NCI-H526 (cell line): ENCODE measurements around the gene ETV4.

Experiments
- DNase-seq, 2 experiments: peaks; one replicate each; lab custom pipeline; 2025; lab: John Stamatoyannopoulos, UW

ETV4 gene

GRCh38 chr17:43543771-43544575 is 2.2 kb downstream of the ETV4 start:
- peak; percentile 74 to 78 for DNase-seq

GRCh38 chr17:43543300-43543699 is 2.8 kb downstream of the ETV4 start:
- DNase-seq, result no peak

GRCh38 chr17:43542859-43543258 is 3.3 kb downstream of the ETV4 start:
- no peak for DNase-seq

- DNase-seq, result peak in 1 of 2 experiments; percentile 51
These were observed 5.1 kb downstream of the ETV4 start for GRCh38 chr17:43540821-43541674.

- peak; percentile 74 to 91 for DNase-seq
These were observed 9.7 kb downstream of the ETV4 start for GRCh38 chr17:43536236-43536992.

GRCh38 chr17:43534909-43535308 is 11.2 kb downstream of the ETV4 start:
- DNase-seq, result no peak

- no peak for DNase-seq
These were observed 12.4 kb downstream of the ETV4 start for GRCh38 chr17:43533699-43534098.

GRCh38 chr17:43532581-43532980 is 13.6 kb downstream of the ETV4 start:
- DNase-seq, result no peak

GRCh38 chr17:43531955-43532354 is 14.2 kb downstream of the ETV4 start:
- DNase-seq, result no peak

- DNase-seq, result no peak
These were observed 15.1 kb downstream of the ETV4 start for GRCh38 chr17:43531082-43531378.

- DNase-seq, result peak; percentile 93 to 96
These were observed 15.7 kb downstream of the ETV4 start for GRCh38 chr17:43530288-43531081.

- DNase-seq, result no peak
These were observed 16.2 kb downstream of the ETV4 start for GRCh38 chr17:43529947-43530287.

GRCh38 chr17:43528988-43529814 is 16.9 kb downstream of the ETV4 start:
- no peak for DNase-seq

- no peak for DNase-seq
These were observed 17.7 kb downstream of the ETV4 start for GRCh38 chr17:43528319-43528987.

- no peak for DNase-seq
These were observed 19.1 kb downstream of the ETV4 start for GRCh38 chr17:43526886-43527648.

- DNase-seq, result no peak
These were observed 21.1 kb downstream of the ETV4 start for GRCh38 chr17:43524945-43525575.

- no peak for DNase-seq
These were observed 24.8 kb downstream of the ETV4 start for GRCh38 chr17:43521389-43521788.

GRCh38 chr17:43517615-43518386 is 28.3 kb downstream of the ETV4 start:
- DNase-seq, result no peak
